GM18519 (cell line): Measurements from ENCODE around the gene PLEKHG2.
"Not testable (repeated sequence)": the region's sequence is repeated elsewhere in the genome, so short reads cannot be mapped to it uniquely, and the experiment has no call there.

ENCODE experiments used
- ATAC-seq: cut with Tn5 transposase; IDR thresholded peaks from one replicate; pipeline ENCODE4 v1.9.1; 2021; ENCODE audit warnings: mild to moderate bottlenecking, moderate library complexity; ENCODE audit not compliant: unreplicated experiment, low FRiP score

Gene PLEKHG2

GRCh38 chr19:39435499-39436349 lies 23.3 kb downstream of the PLEKHG2 start, which contains the start of gene RPS16:
TSS of gene RPS16 (minus strand) at chr19:39435949. CDS start at chr19:39435895, 54 bp downstream.
- peak; percentile 59 for ATAC-seq

- no peak for ATAC-seq
These were observed 23.9 kb downstream of the PLEKHG2 start for GRCh38 chr19:39436350-39436716.

- no peak for ATAC-seq
These were observed 25.9 kb downstream of the PLEKHG2 start for GRCh38 chr19:39438270-39438934.

- ATAC-seq, result no peak
These were observed 32.2 kb downstream of the PLEKHG2 start for GRCh38 chr19:39444598-39445195.

- peak; percentile 68 for ATAC-seq
These were observed 33.0 kb downstream of the PLEKHG2 start, which contains the start of gene SUPT5H for GRCh38 chr19:39445196-39446111. TSS of gene SUPT5H (plus strand) at chr19:39445582. CDS start at chr19:39445891, 309 bp downstream.

- no peak for ATAC-seq
These were observed 34.1 kb downstream of the PLEKHG2 start for GRCh38 chr19:39446365-39447084.

GRCh38 chr19:39448271-39448670 lies 35.8 kb downstream of the PLEKHG2 start:
- no peak for ATAC-seq

- no peak for ATAC-seq
These were observed 36.8 kb downstream of the PLEKHG2 start for GRCh38 chr19:39449116-39449797.

GRCh38 chr19:39451257-39451656 lies 38.8 kb downstream of the PLEKHG2 start:
- not testable (repeated sequence) for ATAC-seq

GRCh38 chr19:39463403-39463802 lies 50.9 kb downstream of the PLEKHG2 start:
- no peak for ATAC-seq

GRCh38 chr19:39465956-39466747 lies 53.7 kb downstream of the PLEKHG2 start:
- no peak for ATAC-seq

- ATAC-seq, result no peak
These were observed 55.5 kb downstream of the PLEKHG2 start for GRCh38 chr19:39467941-39468340.

GRCh38 chr19:39469036-39469435 lies 56.6 kb downstream of the PLEKHG2 start:
- ATAC-seq, result no peak

GRCh38 chr19:39469567-39469966 lies 57.1 kb downstream of the PLEKHG2 start:
- no peak for ATAC-seq

- ATAC-seq, result no peak
These were observed 58.4 kb downstream of the PLEKHG2 start for GRCh38 chr19:39470724-39471339.

GRCh38 chr19:39471756-39472536 lies 59.5 kb downstream of the PLEKHG2 start:
- ATAC-seq, result no peak
